Endothelial cell (in vitro differentiated cells): ENCODE measurements around the gene ADAMTS12. TPM values are rescaled to one million over a fixed set of nuclear protein-coding genes. Genes with fewer than 3 reads are reported as not detected.

ENCODE experiments used
- DNase-seq: peaks from one replicate; pipeline ENCODE4 v3.0.0; 2021; ENCODE audit warnings: low spot score
- H3K27ac Mint-ChIP-seq: one replicate; pipeline ENCODE4 v1.8.0; 2021; ENCODE audit warnings: mixed read lengths, inconsistent platforms; ENCODE audit not compliant: unreplicated experiment
- H3K27me3 Mint-ChIP-seq: one replicate; pipeline ENCODE4 v1.8.0; 2021; ENCODE audit warnings: mild to moderate bottlenecking, moderate library complexity, mixed read lengths, inconsistent platforms; ENCODE audit not compliant: unreplicated experiment
- H3K36me3 Mint-ChIP-seq: one replicate; pipeline ENCODE4 v1.8.0; 2021; ENCODE audit warnings: mild to moderate bottlenecking, low read depth, mixed read lengths, inconsistent platforms; ENCODE audit not compliant: unreplicated experiment
- H3K4me1 Mint-ChIP-seq: one replicate; pipeline ENCODE4 v1.8.0; 2021; ENCODE audit warnings: mild to moderate bottlenecking, mixed read lengths, inconsistent platforms; ENCODE audit not compliant: unreplicated experiment
- H3K4me3 Mint-ChIP-seq: one replicate; pipeline ENCODE4 v1.8.0; 2021; ENCODE audit warnings: mild to moderate bottlenecking, mixed read lengths, inconsistent platforms; ENCODE audit not compliant: unreplicated experiment
- H3K9me3 Mint-ChIP-seq: one replicate; pipeline ENCODE4 v1.8.0; 2021; ENCODE audit warnings: mixed read lengths, inconsistent platforms; ENCODE audit not compliant: unreplicated experiment
- CTCF ChIP-seq: fragments of 200-600 bp; sonication (generic); IDR thresholded peaks from one replicate; pipeline ENCODE4 v1.5.0; 2021; ENCODE audit warnings: antibody characterized with exemption; ENCODE audit not compliant: unreplicated experiment
- total RNA-seq: library from RNA; stranded (reverse); fragmentation: NEBNext Ultra II Directional; extraction: Animal tissue kit (Norgen Biotek cat#: 25700); gene quantifications from one replicate; pipeline ENCODE4 v1.2.1, GENCODE V29; 2021; ENCODE audit not compliant: unreplicated experiment

ADAMTS12 gene
- total RNA-seq, 1 donor from 2014 or later: 9.8 TPM

- H3K4me1 Mint-ChIP-seq: no peaks in the 10 kb centered on the region
- H3K9me3 Mint-ChIP-seq: no peaks in the 10 kb centered on the region
- no peak for DNase-seq
- no peak overlapping the region for H3K27ac Mint-ChIP-seq
- TF ChIP-seq CTCF: no peak
- H3K27me3 Mint-ChIP-seq: no peaks in the 10 kb centered on the region
- no peaks in the 10 kb centered on the region for H3K36me3 Mint-ChIP-seq
- no peak overlapping the region for H3K4me3 Mint-ChIP-seq
Observed at GRCh38 chr5:33631139-33631538, 260.7 kb downstream of the ADAMTS12 start.

- DNase-seq: no peak
- Mint-ChIP-seq H3K9me3 (no peaks in the 10 kb centered on the region), H3K4me3 (no peak overlapping the region), H3K36me3 (no peaks in the 10 kb centered on the region), H3K4me1 (no peaks in the 10 kb centered on the region), H3K27ac (no peak overlapping the region), H3K27me3 (no peaks in the 10 kb centered on the region)
- TF ChIP-seq CTCF: no peak
Observed at GRCh38 chr5:33629999-33630398, 261.8 kb downstream of the ADAMTS12 start.

- Mint-ChIP-seq H3K4me3 (no peak overlapping the region), H3K36me3 (no peaks in the 10 kb centered on the region), H3K9me3 (no peaks in the 10 kb centered on the region), H3K27me3 (no peaks in the 10 kb centered on the region), H3K4me1 (peaks cover 6% of the 10 kb centered on the region), H3K27ac (no peak overlapping the region)
- TF ChIP-seq CTCF: no peak
- no peak for DNase-seq
Observed at GRCh38 chr5:33628796-33629195, 263.0 kb downstream of the ADAMTS12 start.

- no peaks in the 10 kb centered on the region for H3K36me3 Mint-ChIP-seq
Observed at GRCh38 chr5:33621514-33621913, 270.3 kb downstream of the ADAMTS12 start.

GRCh38 chr5:33614039-33614438 lies 277.8 kb downstream of the ADAMTS12 start:
- Mint-ChIP-seq H3K36me3 (no peaks in the 10 kb centered on the region), H3K4me1 (no peaks in the 10 kb centered on the region), H3K4me3 (no peak overlapping the region), H3K27me3 (peaks cover 1% of the 10 kb centered on the region), H3K27ac (no peak overlapping the region), H3K9me3 (no peaks in the 10 kb centered on the region)
- no peak for DNase-seq
- no peak for TF ChIP-seq CTCF

More at GRCh38 chr5:33621514-33621913, 270.3 kb downstream of the ADAMTS12 start:
- Mint-ChIP-seq H3K4me3 (no peak overlapping the region), H3K27me3 (no peaks in the 10 kb centered on the region), H3K4me1 (peaks cover 7% of the 10 kb centered on the region), H3K27ac (no peak overlapping the region), H3K9me3 (no peaks in the 10 kb centered on the region)
- no peak for DNase-seq
- no peak for TF ChIP-seq CTCF
